Measurements from ENCODE around the gene SH2D1A. TPM values are rescaled to one million over a fixed set of nuclear protein-coding genes. Genes with fewer than 3 reads are reported as not detected.

SH2D1A gene
- total and polyA plus RNA-seq, 8 donors = 0.35 to 4.1 (median 1.7) TPM; not detected in 4

GRCh38 chrX:124362072-124362471 lies 15.7 kb downstream of the SH2D1A start:
- no peak overlapping the region for H3K27ac ChIP-seq
- TF ChIP-seq POLR2AphosphoS5 (IDR thresholded peaks at IDR 0.05) (no peak), CTCF (IDR thresholded peaks at IDR 0.05) (no peak), EP300 (IDR thresholded peaks at IDR 0.05) (no peak), POLR2A (IDR thresholded peaks at IDR 0.05) (no peak)
- H3K4me1 ChIP-seq = no peaks in the 10 kb centered on the region
- DNase-seq = no peak
- no peaks in the 10 kb centered on the region for H3K36me3 ChIP-seq
- no peak overlapping the region for H3K4me3 ChIP-seq
- intact Hi-C loops (cut with DNase I; ENCODE audit: low total_unique reads) = no loop called here
- no peaks in the 10 kb centered on the region for H3K9me3 ChIP-seq
- WGBS, 5 donors = 49 to 77% (median 69%) methylated on average over 2 of the region's 2 CpGs
- H3K27me3 ChIP-seq = no peaks in the 10 kb centered on the region

GRCh38 chrX:124362761-124363160 lies 16.4 kb downstream of the SH2D1A start:
- Histone ChIP-seq H3K4me3 (no peak overlapping the region), H3K36me3 (no peaks in the 10 kb centered on the region), H3K27me3 (no peaks in the 10 kb centered on the region), H3K4me1 (no peaks in the 10 kb centered on the region), H3K9me3 (no peaks in the 10 kb centered on the region), H3K27ac (no peak overlapping the region)
- no peak for DNase-seq
- intact Hi-C loops (cut with DNase I; ENCODE audit: low total_unique reads) = no loop called here
- WGBS, 5 donors = 54 to 88% (median 64%) methylated on average over 1 of the region's 1 CpG
- TF ChIP-seq CTCF (IDR thresholded peaks at IDR 0.05) (no peak), POLR2A (IDR thresholded peaks at IDR 0.05) (no peak), EP300 (IDR thresholded peaks at IDR 0.05) (no peak), POLR2AphosphoS5 (IDR thresholded peaks at IDR 0.05) (no peak)

GRCh38 chrX:124369722-124370121 lies 23.4 kb downstream of the SH2D1A start:
- Histone ChIP-seq H3K4me1 (no peaks in the 10 kb centered on the region), H3K27me3 (no peaks in the 10 kb centered on the region), H3K4me3 (no peak overlapping the region), H3K36me3 (no peaks in the 10 kb centered on the region), H3K9me3 (no peaks in the 10 kb centered on the region), H3K27ac (no peak overlapping the region)
- DNase-seq = no peak
- TF ChIP-seq POLR2AphosphoS5 (IDR thresholded peaks at IDR 0.05) = no peak
- TF ChIP-seq CTCF (IDR thresholded peaks at IDR 0.05) = no peak
- TF ChIP-seq POLR2A (IDR thresholded peaks at IDR 0.05) = no peak
- TF ChIP-seq EP300 (IDR thresholded peaks at IDR 0.05) = no peak
- intact Hi-C loops (cut with DNase I; ENCODE audit: low total_unique reads) = no loop called here

GRCh38 chrX:124373348-124373747 lies 27.0 kb downstream of the SH2D1A start:
- intact Hi-C loops (cut with DNase I; ENCODE audit: low total_unique reads) = no loop called here
- Histone ChIP-seq H3K36me3 (no peaks in the 10 kb centered on the region), H3K27me3 (no peaks in the 10 kb centered on the region), H3K4me3 (no peak overlapping the region), H3K4me1 (no peaks in the 10 kb centered on the region), H3K9me3 (no peaks in the 10 kb centered on the region), H3K27ac (no peak overlapping the region)
- TF ChIP-seq EP300 (IDR thresholded peaks at IDR 0.05) = no peak
- TF ChIP-seq CTCF (IDR thresholded peaks at IDR 0.05) = no peak
- no peak for TF ChIP-seq POLR2AphosphoS5 (IDR thresholded peaks at IDR 0.05)
- no peak for TF ChIP-seq POLR2A (IDR thresholded peaks at IDR 0.05)
- no peak for DNase-seq
- WGBS, 5 donors = 76 to 93% (median 81%) methylated on average over 1 of the region's 1 CpG
